ENCODE data around the gene GTF2I.
"Not testable (repeated sequence)": the region's sequence is repeated elsewhere in the genome, so short reads cannot be mapped to it uniquely, and the experiment has no call there.

Gene GTF2I

GRCh38 chr7:74781746-74782145, 124.2 kb downstream of the GTF2I start:
- not testable (repeated sequence) for DNase-seq

- not testable (repeated sequence) for DNase-seq
Measured at GRCh38 chr7:74783595-74783994, 126.1 kb downstream of the GTF2I start.

GRCh38 chr7:74788369-74789150, 131.0 kb downstream of the GTF2I start:
- peak; percentile 76 to 93 (median 81) for DNase-seq

- not testable (repeated sequence) for DNase-seq
Measured at GRCh38 chr7:74789200-74789736, 131.8 kb downstream of the GTF2I start.

GRCh38 chr7:74797848-74798622, 140.5 kb downstream of the GTF2I start:
- DNase-seq = not testable (repeated sequence)

GRCh38 chr7:74798644-74799043, 141.1 kb downstream of the GTF2I start:
- not testable (repeated sequence) for DNase-seq
